ENCODE measurements around the gene DNMT3A. TPM values are rescaled to one million over a fixed set of nuclear protein-coding genes. Genes with fewer than 3 reads are reported as not detected.

The DNMT3A gene
- total and polyA plus RNA-seq, 2 donors (not counting 3 experiments of a cell fraction or from before 2014, with no cell fraction given), result 23.3 to 71.7 TPM

GRCh38 chr2:25383806-25384205 lies 42.1 kb upstream of the DNMT3A start:
- DNase-seq (ENCODE audit: low read depth, low spot score) (no peak), FAIRE-seq (no peak)
- no peaks in the 10 kb centered on the region for H3K79me2 ChIP-seq (ENCODE audit: control insufficient read depth, insufficient read depth, low read length)
- no peak overlapping the region for H2AFZ ChIP-seq (ENCODE audit: low read depth, low read length)
- H3K27me3 ChIP-seq (ENCODE audit: control insufficient read depth in 2 of 2, insufficient read depth in 2 of 2, low read length in 2 of 2), result no peaks in the 10 kb centered on the region
- H3K36me3 ChIP-seq (ENCODE audit: control insufficient read depth in 2 of 2, extremely low read depth in 1 of 2, insufficient read depth in 2 of 2, low read length in 2 of 2), result no peaks in the 10 kb centered on the region
- BruUV-seq (replicated peaks), result no TSS peak
- H3K4me1 ChIP-seq (ENCODE audit: control insufficient read depth, extremely low read depth, insufficient read depth, low read length), result no peaks in the 10 kb centered on the region
- no peaks in the 10 kb centered on the region for H3K9me1 ChIP-seq (replicated peaks; ENCODE audit: control insufficient read depth, extremely low read depth, insufficient read depth, low read length)
- no peak overlapping the region for H3K9ac ChIP-seq (replicated peaks; ENCODE audit: extremely low read depth, insufficient read depth, low read length)
- H4K20me1 ChIP-seq (replicated peaks; ENCODE audit: control insufficient read depth, extremely low read depth, insufficient read depth, low read length), result no peaks in the 10 kb centered on the region
- intact Hi-C loops (cut with micrococcal nuclease) (no loop called here), dilution Hi-C loops (cut with MboI; ENCODE audit: extremely low pct_ligation_motif_present, low sequenced_read_pairs) (no loop called here)
- no peak for TF ChIP-seq POLR2AphosphoS5 (IDR thresholded peaks at IDR 0.05; ENCODE audit: insufficient read depth, low read depth, low read length)
- TF ChIP-seq, protein P1, sequence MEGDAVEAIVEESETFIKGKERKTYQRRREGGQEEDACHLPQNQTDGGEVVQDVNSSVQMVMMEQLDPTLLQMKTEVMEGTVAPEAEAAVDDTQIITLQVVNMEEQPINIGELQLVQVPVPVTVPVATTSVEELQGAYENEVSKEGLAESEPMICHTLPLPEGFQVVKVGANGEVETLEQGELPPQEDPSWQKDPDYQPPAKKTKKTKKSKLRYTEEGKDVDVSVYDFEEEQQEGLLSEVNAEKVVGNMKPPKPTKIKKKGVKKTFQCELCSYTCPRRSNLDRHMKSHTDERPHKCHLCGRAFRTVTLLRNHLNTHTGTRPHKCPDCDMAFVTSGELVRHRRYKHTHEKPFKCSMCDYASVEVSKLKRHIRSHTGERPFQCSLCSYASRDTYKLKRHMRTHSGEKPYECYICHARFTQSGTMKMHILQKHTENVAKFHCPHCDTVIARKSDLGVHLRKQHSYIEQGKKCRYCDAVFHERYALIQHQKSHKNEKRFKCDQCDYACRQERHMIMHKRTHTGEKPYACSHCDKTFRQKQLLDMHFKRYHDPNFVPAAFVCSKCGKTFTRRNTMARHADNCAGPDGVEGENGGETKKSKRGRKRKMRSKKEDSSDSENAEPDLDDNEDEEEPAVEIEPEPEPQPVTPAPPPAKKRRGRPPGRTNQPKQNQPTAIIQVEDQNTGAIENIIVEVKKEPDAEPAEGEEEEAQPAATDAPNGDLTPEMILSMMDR (IDR thresholded peaks at IDR 0.05; ENCODE audit: extremely low read depth in 1 of 2, insufficient read depth in 1 of 2, low read depth in 1 of 2, low read length in 2 of 2), result no peak
- TF ChIP-seq MYC (IDR thresholded peaks at IDR 0.05; ENCODE audit: low read depth, low read length), result no peak
- no peak for TF ChIP-seq EZH2 (IDR thresholded peaks at IDR 0.05; ENCODE audit: borderline replicate concordance, low read depth, low read length, severe bottlenecking)
- no peak for TF ChIP-seq JUN (IDR thresholded peaks at IDR 0.05; ENCODE audit: borderline replicate concordance, insufficient read depth, insufficient read length, low read depth)
- TF ChIP-seq, protein P2, sequence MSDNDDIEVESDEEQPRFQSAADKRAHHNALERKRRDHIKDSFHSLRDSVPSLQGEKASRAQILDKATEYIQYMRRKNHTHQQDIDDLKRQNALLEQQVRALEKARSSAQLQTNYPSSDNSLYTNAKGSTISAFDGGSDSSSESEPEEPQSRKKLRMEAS (IDR thresholded peaks at IDR 0.05; ENCODE audit: insufficient read depth, insufficient read length), result no peak
- TF ChIP-seq FOS (IDR thresholded peaks at IDR 0.05; ENCODE audit: borderline replicate concordance, insufficient read depth, low read length), result no peak
- TF ChIP-seq POLR2A (IDR thresholded peaks at IDR 0.05; ENCODE audit: low read depth, low read length), result no peak
- no peak for TF ChIP-seq GATA2 (IDR thresholded peaks at IDR 0.05; ENCODE audit: insufficient read depth, insufficient read length, low read depth, low read length)
- H3K4me2 ChIP-seq (ENCODE audit: insufficient read depth, low read length), result no peak overlapping the region
- H3K4me3 ChIP-seq (replicated peaks in 1 of 3; ENCODE audit: insufficient read depth in 1 of 3, low read depth in 1 of 3, low read length in 3 of 3), result no peak overlapping the region
- H3K27ac ChIP-seq (ENCODE audit: insufficient read depth, low read depth, low read length), result no peak overlapping the region
- no peaks in the 10 kb centered on the region for H3K9me3 ChIP-seq (replicated peaks; ENCODE audit: control insufficient read depth, insufficient read depth, low read length)
- POLR2A ChIA-PET, result no interaction called here
- CTCF ChIA-PET, result interaction anchor here (1.0 to 6.6 kb wide), 4 partner anchors 17 to 282 kb away, joined by 3 to 43 read pairs (median 4); no protein-coding TSS in a partner anchor
